Endothelial cell of umbilical vein (primary cell): ENCODE results near the gene RASAL3.

Experiments used
- CTCF ChIP-seq, 2 donors: IDR thresholded peaks; 1 replicate in 1 of 2; 2 replicates in 1 of 2; pipeline ENCODE4 v1.5.1; 2011; ENCODE audit warnings: low read length in 2 of 2, mild to moderate bottlenecking in 2 of 2, moderate library complexity in 2 of 2, control low read depth in 1 of 2, inconsistent platforms in 1 of 2, low read depth in 1 of 2; ENCODE audit not compliant: insufficient read depth in 1 of 2; ENCODE audit errors: extremely low read depth in 1 of 2
- POLR2A ChIP-seq: IDR thresholded peaks from 2 replicates; pipeline ENCODE4 v1.6.1; 2012; ENCODE audit warnings: low read depth, mild to moderate bottlenecking, control low read depth, low read length
- POLR2AphosphoS5 ChIP-seq: IDR thresholded peaks from 2 replicates; pipeline ENCODE4 v1.6.1; 2012; ENCODE audit warnings: low read depth, mild to moderate bottlenecking, control low read depth, low read length, moderate library complexity; ENCODE audit not compliant: insufficient read depth

- TF ChIP-seq POLR2A = no peak
- no peak for TF ChIP-seq CTCF (IDR thresholded peaks at IDR 0.05; ENCODE audit: extremely low read depth in 1 of 2, insufficient read depth in 1 of 2, low read depth in 1 of 2, low read length in 2 of 2)
- TF ChIP-seq POLR2AphosphoS5 = no peak
Measured at GRCh38 chr19:15461694-15462093, 2.6 kb downstream of the RASAL3 start.
